Fibroblast of lung (primary cell): ENCODE results near the gene VSTM2B. TPM values are rescaled to one million over a fixed set of nuclear protein-coding genes. Genes with fewer than 3 reads are reported as not detected.

Experiments
- DNase-seq, 2 donors: peaks; one replicate each; pipeline versions ENCODE4 v3.0.0 to v3.0.0-alpha.2; 2010; ENCODE audit warnings: low read depth in 2 of 2
- H2AFZ ChIP-seq: 2 replicates; pipeline ENCODE4 v1.5.1; 2012; ENCODE audit warnings: low read length, control low read depth, inconsistent platforms
- H3K27ac ChIP-seq: 2 replicates; pipeline ENCODE4 v1.5.1; 2011; ENCODE audit warnings: low read length, control low read depth; ENCODE audit not compliant: insufficient read depth
- H3K27me3 ChIP-seq: 2 replicates; pipeline ENCODE4 v1.5.1; 2011; ENCODE audit warnings: mild to moderate bottlenecking, low read length; ENCODE audit not compliant: control insufficient read depth, insufficient read depth
- H3K36me3 ChIP-seq: 2 replicates; pipeline ENCODE4 v1.5.1; 2011; ENCODE audit warnings: low read length; ENCODE audit not compliant: control insufficient read depth, insufficient read depth
- H3K4me1 ChIP-seq: 2 replicates; pipeline ENCODE4 v1.5.1; 2011; ENCODE audit warnings: low read length; ENCODE audit not compliant: control insufficient read depth, insufficient read depth; ENCODE audit errors: extremely low read depth
- H3K4me2 ChIP-seq: 2 replicates; pipeline ENCODE4 v1.5.1; 2011; ENCODE audit warnings: low read length, control low read depth; ENCODE audit not compliant: insufficient read depth; ENCODE audit errors: extremely low read depth
- H3K4me3 ChIP-seq, 4 experiments: fragments of 200-600 bp in 1 of 4; sonication (generic) in 1 of 4; replicated peaks in 1 of 4; 2 replicates each; pipeline ENCODE4 v1.5.1; 2011 to 2016; ENCODE audit warnings: low read length in 4 of 4, low read depth in 3 of 4, mild to moderate bottlenecking in 3 of 4, control low read depth in 2 of 4, inconsistent platforms in 1 of 4, mixed read lengths in 1 of 4; ENCODE audit not compliant: insufficient read depth in 1 of 4; ENCODE audit errors: control extremely low read depth in 1 of 4
- H3K79me2 ChIP-seq: 2 replicates; pipeline ENCODE4 v1.5.1; 2012; ENCODE audit warnings: mild to moderate bottlenecking, low read length, inconsistent platforms; ENCODE audit not compliant: control insufficient read depth, insufficient read depth
- H3K9ac ChIP-seq: 2 replicates; pipeline ENCODE4 v1.5.1; 2011; ENCODE audit warnings: mild to moderate bottlenecking, low read length, control low read depth; ENCODE audit not compliant: insufficient read depth
- H3K9me3 ChIP-seq: 2 replicates; pipeline ENCODE4 v1.5.1; 2012; ENCODE audit warnings: low read depth, low read length; ENCODE audit not compliant: control insufficient read depth, insufficient read depth
- H4K20me1 ChIP-seq: 2 replicates; pipeline ENCODE4 v1.5.1; 2011; ENCODE audit warnings: low read length; ENCODE audit not compliant: control insufficient read depth, insufficient read depth; ENCODE audit errors: extremely low read depth
- CTCF ChIP-seq, 2 donors: IDR thresholded peaks in 1 of 2; conservative IDR thresholded peaks in 1 of 2; 1 replicate in 1 of 2; 2 replicates in 1 of 2; pipeline ENCODE4 v1.5.1; 2011 to 2012; ENCODE audit warnings: low read length in 2 of 2, control low read depth in 1 of 2, inconsistent platforms in 1 of 2, low read depth in 1 of 2, mild to moderate bottlenecking in 1 of 2
- EZH2 ChIP-seq: IDR thresholded peaks from 2 replicates; pipeline ENCODE4 v1.5.1; 2012; ENCODE audit warnings: low read length, control low read depth, mild to moderate bottlenecking; ENCODE audit errors: missing control alignments
- polyA plus RNA-seq, 2 donors: library from polyadenylated mRNA; depleted of rRNA in 1 of 2; stranded (reverse) in 1 of 2; unstranded in 1 of 2; fragments of >200 nt; gene quantifications; 2 replicates each; pipeline ENCODE4 v1.2.1, GENCODE V29; 2011 to 2012; ENCODE audit warnings: missing spikeins in 1 of 2
- total RNA-seq: library from RNA; depleted of rRNA; stranded (reverse); fragments of >200 nt; gene quantifications from 2 replicates; pipeline ENCODE4 v1.2.1, GENCODE V29; 2014

The VSTM2B gene
- total and polyA plus RNA-seq, 2 donors (not counting 1 experiment from before 2014, with no cell fraction given): not detected

GRCh38 chr19:29548483-29549085 lies 22.8 kb downstream of the VSTM2B start:
- H4K20me1 ChIP-seq: no peaks in the 10 kb centered on the region
- H2AFZ ChIP-seq: no peak overlapping the region
- no peaks in the 10 kb centered on the region for H3K27me3 ChIP-seq
- no peak for TF ChIP-seq CTCF (conservative IDR thresholded peaks at IDR 0.05 in 1 of 2, IDR thresholded peaks at IDR 0.05 in 1 of 2; ENCODE audit: low read depth in 1 of 2, low read length in 2 of 2)
- no peak for TF ChIP-seq EZH2
- H3K9me3 ChIP-seq: no peaks in the 10 kb centered on the region
- no peaks in the 10 kb centered on the region for H3K36me3 ChIP-seq
- H3K27ac ChIP-seq: no peak overlapping the region
- H3K4me2 ChIP-seq: no peak overlapping the region
- no peaks in the 10 kb centered on the region for H3K4me1 ChIP-seq
- no peak for DNase-seq
- H3K4me3 ChIP-seq: no peak overlapping the region
- no peak overlapping the region for H3K9ac ChIP-seq
- no peaks in the 10 kb centered on the region for H3K79me2 ChIP-seq

GRCh38 chr19:29549105-29550070 lies 23.6 kb downstream of the VSTM2B start:
- Histone ChIP-seq H3K9ac (no peak overlapping the region), H3K4me3 (no peak overlapping the region), H2AFZ (no peak overlapping the region), H3K27ac (no peak overlapping the region), H3K36me3 (no peaks in the 10 kb centered on the region), H3K79me2 (no peaks in the 10 kb centered on the region), H3K27me3 (no peaks in the 10 kb centered on the region), H3K4me2 (no peak overlapping the region), H4K20me1 (no peaks in the 10 kb centered on the region), H3K9me3 (no peaks in the 10 kb centered on the region), H3K4me1 (no peaks in the 10 kb centered on the region)
- no peak for DNase-seq
- TF ChIP-seq EZH2: no peak
- TF ChIP-seq CTCF (conservative IDR thresholded peaks at IDR 0.05 in 1 of 2, IDR thresholded peaks at IDR 0.05 in 1 of 2; ENCODE audit: low read depth in 1 of 2, low read length in 2 of 2): no peak

- Histone ChIP-seq H4K20me1 (no peaks in the 10 kb centered on the region), H3K4me2 (no peak overlapping the region)
- DNase-seq: no peak
These were observed 25.1 kb downstream of the VSTM2B start for GRCh38 chr19:29550896-29551295.

More at GRCh38 chr19:29550896-29551295, 25.1 kb downstream of the VSTM2B start:
- H3K27ac ChIP-seq: no peak overlapping the region
- no peak overlapping the region for H3K9ac ChIP-seq
- no peaks in the 10 kb centered on the region for H3K27me3 ChIP-seq
- H2AFZ ChIP-seq: no peak overlapping the region
- TF ChIP-seq EZH2: no peak
- no peak for TF ChIP-seq CTCF (conservative IDR thresholded peaks at IDR 0.05 in 1 of 2, IDR thresholded peaks at IDR 0.05 in 1 of 2; ENCODE audit: low read depth in 1 of 2, low read length in 2 of 2)
- H3K36me3 ChIP-seq: no peaks in the 10 kb centered on the region
- no peak overlapping the region for H3K4me3 ChIP-seq
- no peaks in the 10 kb centered on the region for H3K9me3 ChIP-seq
- no peaks in the 10 kb centered on the region for H3K79me2 ChIP-seq
- no peaks in the 10 kb centered on the region for H3K4me1 ChIP-seq
